WI38 (cell line): ENCODE results near the gene SOCS4.

Experiments
- H3K4me3 ChIP-seq: 2 replicates; pipeline ENCODE4 v1.5.1; 2011; ENCODE audit warnings: low read depth, mild to moderate bottlenecking, control low read depth, low read length
- TF ChIP-seq, protein P1 (sequence below): IDR thresholded peaks from 2 replicates; pipeline ENCODE4 v1.5.1; 2012; ENCODE audit warnings: low read depth, mild to moderate bottlenecking, control low read depth, low read length

The SOCS4 gene

DNA sequence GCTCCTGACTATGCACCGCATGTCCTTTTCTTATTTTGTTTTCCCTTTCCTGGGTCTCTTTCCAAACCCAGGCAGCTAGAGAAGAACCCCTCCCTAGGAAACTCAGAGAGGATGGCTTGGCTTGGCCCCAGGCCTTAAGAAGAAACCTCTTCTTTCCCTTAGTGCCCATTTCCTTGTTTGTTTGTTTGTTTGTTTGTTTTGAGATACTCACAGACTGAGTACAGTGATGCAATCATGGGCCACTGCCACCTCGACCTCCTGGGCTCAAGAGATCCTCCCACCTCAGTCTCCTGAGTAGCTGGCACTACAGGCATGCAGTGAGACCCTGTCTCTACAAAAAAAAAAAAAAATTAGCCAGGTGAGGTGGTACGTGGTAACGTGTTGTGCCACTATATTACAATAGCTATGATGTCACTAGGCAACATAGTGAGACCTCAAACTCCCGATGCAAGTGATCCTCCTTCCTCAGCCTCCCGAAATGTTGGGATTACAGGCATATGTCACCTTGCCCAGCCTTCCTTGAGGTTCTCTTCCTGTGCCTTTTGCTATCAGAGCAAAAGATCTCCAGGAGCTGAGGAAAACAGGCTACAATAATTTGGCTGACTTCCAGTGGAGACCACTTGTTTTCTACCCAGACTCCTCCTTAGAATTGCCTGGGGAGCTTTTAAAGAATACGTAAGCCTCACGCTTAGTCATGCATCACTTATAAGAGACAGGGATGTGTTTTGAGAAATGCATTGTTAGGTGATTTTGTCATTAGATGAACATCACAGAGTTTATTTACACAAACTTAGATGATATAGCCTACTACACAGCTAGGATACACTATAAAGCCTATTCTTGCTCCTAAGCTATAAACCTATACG, 67.5 kb downstream of the SOCS4 start:
- TF ChIP-seq, protein P1, sequence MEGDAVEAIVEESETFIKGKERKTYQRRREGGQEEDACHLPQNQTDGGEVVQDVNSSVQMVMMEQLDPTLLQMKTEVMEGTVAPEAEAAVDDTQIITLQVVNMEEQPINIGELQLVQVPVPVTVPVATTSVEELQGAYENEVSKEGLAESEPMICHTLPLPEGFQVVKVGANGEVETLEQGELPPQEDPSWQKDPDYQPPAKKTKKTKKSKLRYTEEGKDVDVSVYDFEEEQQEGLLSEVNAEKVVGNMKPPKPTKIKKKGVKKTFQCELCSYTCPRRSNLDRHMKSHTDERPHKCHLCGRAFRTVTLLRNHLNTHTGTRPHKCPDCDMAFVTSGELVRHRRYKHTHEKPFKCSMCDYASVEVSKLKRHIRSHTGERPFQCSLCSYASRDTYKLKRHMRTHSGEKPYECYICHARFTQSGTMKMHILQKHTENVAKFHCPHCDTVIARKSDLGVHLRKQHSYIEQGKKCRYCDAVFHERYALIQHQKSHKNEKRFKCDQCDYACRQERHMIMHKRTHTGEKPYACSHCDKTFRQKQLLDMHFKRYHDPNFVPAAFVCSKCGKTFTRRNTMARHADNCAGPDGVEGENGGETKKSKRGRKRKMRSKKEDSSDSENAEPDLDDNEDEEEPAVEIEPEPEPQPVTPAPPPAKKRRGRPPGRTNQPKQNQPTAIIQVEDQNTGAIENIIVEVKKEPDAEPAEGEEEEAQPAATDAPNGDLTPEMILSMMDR = no peak
- no peak overlapping the region for H3K4me3 ChIP-seq

DNA sequence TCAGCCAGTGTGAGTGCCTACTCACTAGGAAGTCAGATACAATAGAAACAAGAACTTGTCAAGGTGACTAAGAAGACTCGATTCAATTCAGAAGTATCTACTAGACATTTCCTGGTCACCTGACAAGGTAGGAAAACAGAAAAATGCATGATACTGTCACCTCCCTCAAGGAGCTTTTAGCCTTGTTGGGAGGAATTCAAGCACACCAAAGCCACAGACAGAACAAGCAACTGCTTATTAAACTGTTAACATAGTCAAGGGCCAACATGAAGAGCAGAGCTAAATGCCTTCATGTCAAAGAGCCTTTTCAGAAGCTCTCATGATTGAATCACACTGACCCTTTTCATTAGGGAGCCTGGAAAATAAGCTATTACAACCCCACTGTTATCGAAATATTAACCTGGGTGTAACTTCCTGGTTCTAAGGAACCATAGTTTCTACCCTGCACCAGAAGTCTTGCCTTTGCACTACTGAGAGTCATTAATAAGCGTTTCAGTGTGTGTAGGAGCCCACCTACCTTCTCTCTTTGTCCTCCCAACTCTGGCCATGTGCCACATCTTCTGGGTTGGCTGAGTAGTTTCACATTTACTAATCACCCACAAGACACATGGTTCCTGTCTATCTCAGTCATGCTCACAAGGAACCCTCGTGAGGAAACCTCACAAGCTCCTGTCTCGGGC, 71.0 kb downstream of the SOCS4 start:
- no peak overlapping the region for H3K4me3 ChIP-seq
- TF ChIP-seq, protein P1 = no peak

DNA sequence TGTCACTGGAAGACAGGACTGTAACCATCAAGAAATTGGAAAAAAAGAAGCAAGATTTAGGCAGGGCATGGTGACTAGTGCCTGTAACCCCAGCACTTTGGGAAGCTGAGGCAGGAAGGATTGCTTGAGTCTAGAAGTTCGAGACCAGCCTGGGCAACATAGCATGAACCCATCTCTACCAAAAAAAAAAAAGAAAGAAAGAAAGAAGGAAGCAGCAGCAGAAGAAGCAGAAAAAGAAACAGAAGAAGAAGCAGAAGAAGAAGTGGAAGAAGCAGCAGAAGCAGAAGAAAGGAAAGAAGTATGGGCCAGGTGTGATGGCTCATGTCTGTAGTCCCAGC, 71.5 kb downstream of the SOCS4 start:
- TF ChIP-seq, protein P1 = no peak
- H3K4me3 ChIP-seq = no peak overlapping the region
